Measurements from ENCODE around the gene F7. TPM values are rescaled to one million over a fixed set of nuclear protein-coding genes. Genes with fewer than 3 reads are reported as not detected.

The F7 gene
- total RNA-seq, 1 donor from 2014 or later, result not detected

GRCh38 chr13:113112893-113113845, 7.6 kb downstream of the F7 start:
- Mint-ChIP-seq H3K9me3 (no peaks in the 10 kb centered on the region), H3K27me3 (peaks cover 20% of the 10 kb centered on the region), H3K4me1 (no peaks in the 10 kb centered on the region), H3K36me3 (ENCODE audit: low read depth) (no peaks in the 10 kb centered on the region), H3K27ac (no peak overlapping the region), H3K4me3 (no peak overlapping the region)
- intact Hi-C loops (cut with micrococcal nuclease), result no loop called here
- ChIA-PET CTCF (no interaction called here), POLR2A (no interaction called here)
- no peak for TF ChIP-seq CTCF (IDR thresholded peaks at IDR 0.05)
- DNase-seq (no peak), ATAC-seq (ENCODE audit: low read depth) (no peak)

GRCh38 chr13:113113846-113114271, 8.3 kb downstream of the F7 start:
- Mint-ChIP-seq H3K4me1 (no peaks in the 10 kb centered on the region), H3K27ac (no peak overlapping the region), H3K4me3 (no peak overlapping the region), H3K27me3 (peaks cover 20% of the 10 kb centered on the region), H3K36me3 (ENCODE audit: low read depth) (no peaks in the 10 kb centered on the region), H3K9me3 (no peaks in the 10 kb centered on the region)
- CTCF ChIA-PET, result no interaction called here
- DNase-seq (no peak), ATAC-seq (ENCODE audit: low read depth) (no peak)
- POLR2A ChIA-PET, result no interaction called here
- intact Hi-C loops (cut with micrococcal nuclease), result no loop called here
- TF ChIP-seq CTCF (IDR thresholded peaks at IDR 0.05), result no peak

GRCh38 chr13:113114511-113115362, 9.1 kb downstream of the F7 start:
- Mint-ChIP-seq H3K27me3 (peaks cover 17% of the 10 kb centered on the region), H3K27ac (no peak overlapping the region), H3K4me1 (no peaks in the 10 kb centered on the region), H3K9me3 (no peaks in the 10 kb centered on the region), H3K36me3 (ENCODE audit: low read depth) (no peaks in the 10 kb centered on the region), H3K4me3 (no peak overlapping the region)
- TF ChIP-seq CTCF (IDR thresholded peaks at IDR 0.05), result no peak
- no peak for ATAC-seq (ENCODE audit: low read depth)
- peak; percentile 2 for DNase-seq
- intact Hi-C loops (cut with micrococcal nuclease), result no loop called here
- ChIA-PET CTCF (no interaction called here), POLR2A (no interaction called here)

- H3K9me3 Mint-ChIP-seq, result no peaks in the 10 kb centered on the region
- no peak overlapping the region for H3K27ac Mint-ChIP-seq
- TF ChIP-seq CTCF (IDR thresholded peaks at IDR 0.05), result no peak
- no peaks in the 10 kb centered on the region for H3K4me1 Mint-ChIP-seq
- POLR2A ChIA-PET, result no interaction called here
- peaks cover 17% of the 10 kb centered on the region for H3K27me3 Mint-ChIP-seq
- intact Hi-C loops (cut with micrococcal nuclease), result no loop called here
- ATAC-seq (ENCODE audit: low read depth), result no peak
- peak; percentile 7 for DNase-seq
- no peak overlapping the region for H3K4me3 Mint-ChIP-seq
- no peaks in the 10 kb centered on the region for H3K36me3 Mint-ChIP-seq (ENCODE audit: low read depth)
- CTCF ChIA-PET, result no interaction called here
These were observed 10.0 kb downstream of the F7 start for GRCh38 chr13:113115363-113116205.

Data from activated B cell treated with CpG ODN at 0.5 μM for 24 hours (primary cell).